NB4 (cell line): ENCODE measurements around the gene CASKIN2.

Experiments
- CTCF ChIP-seq: IDR thresholded peaks from one replicate; pipeline ENCODE4 v1.5.1; 2012; ENCODE audit warnings: low read depth, low read length
- MAX ChIP-seq: IDR thresholded peaks from 2 replicates; pipeline ENCODE4 v1.6.1; 2011; ENCODE audit warnings: low read depth, low read length
- MYC ChIP-seq: IDR thresholded peaks from 2 replicates; pipeline ENCODE4 v1.6.1; 2011; ENCODE audit warnings: low read depth, low read length
- POLR2A ChIP-seq: IDR thresholded peaks from 2 replicates; pipeline ENCODE4 v1.6.1; 2011; ENCODE audit warnings: mild to moderate bottlenecking; ENCODE audit not compliant: insufficient read length; ENCODE audit errors: extremely low read depth

- TF ChIP-seq POLR2A (no peak), CTCF (no peak), MAX (peak; percentile 85), MYC (no peak)
Measured at GRCh38 chr17:75459590-75460267, 55.6 kb downstream of the CASKIN2 start.
